Fibroblast of lung (primary cell): ENCODE measurements around the gene MACROD2.

Experiments used
- CTCF ChIP-seq, 2 donors: IDR thresholded peaks in 1 of 2; conservative IDR thresholded peaks in 1 of 2; 1 replicate in 1 of 2; 2 replicates in 1 of 2; pipeline ENCODE4 v1.5.1; 2011 to 2012; ENCODE audit warnings: low read length in 2 of 2, control low read depth in 1 of 2, inconsistent platforms in 1 of 2, low read depth in 1 of 2, mild to moderate bottlenecking in 1 of 2
- EZH2 ChIP-seq: IDR thresholded peaks from 2 replicates; pipeline ENCODE4 v1.5.1; 2012; ENCODE audit warnings: low read length, control low read depth, mild to moderate bottlenecking; ENCODE audit errors: missing control alignments

GRCh38 chr20:14573676-14574075 is 578.4 kb downstream of the MACROD2 start:
- TF ChIP-seq CTCF (conservative IDR thresholded peaks at IDR 0.05 in 1 of 2, IDR thresholded peaks at IDR 0.05 in 1 of 2; ENCODE audit: low read depth in 1 of 2, low read length in 2 of 2) (no peak), EZH2 (no peak)
